WERI-Rb-1 (cell line): ENCODE data around the gene UGGT2.

Experiments used
- DNase-seq: peaks from one replicate; pipeline ENCODE4 v3.0.0-alpha.2; 2020
- H3K27ac ChIP-seq: fragments of 250-450 bp; sonication (Bioruptor Pico); 2 replicates; pipeline ENCODE4 v1.5.1; 2020; ENCODE audit warnings: mild to moderate bottlenecking, moderate library complexity
- H3K27me3 ChIP-seq: fragments of 250-450 bp; sonication (Bioruptor Pico); 2 replicates; pipeline ENCODE4 v1.5.1; 2021; ENCODE audit warnings: mild to moderate bottlenecking, low read depth, moderate library complexity; ENCODE audit not compliant: insufficient read depth, severe bottlenecking
- H3K36me3 ChIP-seq: fragments of 250-450 bp; sonication (Bioruptor Pico); 2 replicates; pipeline ENCODE4 v1.5.1; 2020; ENCODE audit warnings: mild to moderate bottlenecking, moderate library complexity
- H3K4me3 ChIP-seq: 2 replicates; pipeline ENCODE4 v1.5.1; 2011; ENCODE audit warnings: low read depth, mild to moderate bottlenecking, control low read depth, low read length
- H3K9me3 ChIP-seq: fragments of 250-450 bp; sonication (Bioruptor Pico); 2 replicates; pipeline ENCODE4 v1.5.1; 2021; ENCODE audit warnings: mild to moderate bottlenecking, moderate library complexity; ENCODE audit not compliant: severe bottlenecking
- CTCF ChIP-seq: IDR thresholded peaks from 2 replicates; pipeline ENCODE4 v1.5.1; 2011; ENCODE audit warnings: low read depth, mild to moderate bottlenecking, control low read depth, inconsistent platforms, low read length

Gene UGGT2

GRCh38 chr13:95842898-95843297 lies 210.3 kb downstream of the UGGT2 start:
- no peak for DNase-seq
- H3K27ac ChIP-seq: no peak overlapping the region
- no peaks in the 10 kb centered on the region; the same call in 1 of the 2 replicates for H3K36me3 ChIP-seq
- H3K27me3 ChIP-seq: no peaks in the 10 kb centered on the region
- no peak overlapping the region for H3K4me3 ChIP-seq
- peaks cover 8% of the 10 kb centered on the region for H3K9me3 ChIP-seq
- no peak for TF ChIP-seq CTCF

DNA sequence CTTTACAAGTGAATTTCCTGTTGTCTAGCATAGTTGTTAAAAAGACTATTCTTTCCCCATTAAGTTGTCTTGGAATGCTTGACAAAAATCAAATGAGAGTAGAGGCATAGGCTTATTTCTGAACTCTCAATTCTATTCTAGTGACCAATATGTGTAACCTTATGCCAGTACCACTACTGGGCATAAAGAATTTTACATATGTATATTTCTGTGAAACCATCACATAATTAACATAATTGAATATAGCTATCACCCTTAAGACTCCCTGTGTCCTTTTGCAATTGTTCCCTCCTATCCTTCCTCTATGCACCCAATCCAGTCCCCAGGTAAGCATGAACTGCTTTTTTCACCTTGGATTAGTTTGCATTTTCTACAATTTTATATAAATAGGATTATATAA lies 211.3 kb downstream of the UGGT2 start:
- Histone ChIP-seq H3K4me3 (no peak overlapping the region), H3K9me3 (peaks cover 8% of the 10 kb centered on the region), H3K27me3 (no peaks in the 10 kb centered on the region), H3K27ac (no peak overlapping the region), H3K36me3 (no peaks in the 10 kb centered on the region; the same call in 1 of the 2 replicates)
- no peak for DNase-seq
- no peak for TF ChIP-seq CTCF

DNA sequence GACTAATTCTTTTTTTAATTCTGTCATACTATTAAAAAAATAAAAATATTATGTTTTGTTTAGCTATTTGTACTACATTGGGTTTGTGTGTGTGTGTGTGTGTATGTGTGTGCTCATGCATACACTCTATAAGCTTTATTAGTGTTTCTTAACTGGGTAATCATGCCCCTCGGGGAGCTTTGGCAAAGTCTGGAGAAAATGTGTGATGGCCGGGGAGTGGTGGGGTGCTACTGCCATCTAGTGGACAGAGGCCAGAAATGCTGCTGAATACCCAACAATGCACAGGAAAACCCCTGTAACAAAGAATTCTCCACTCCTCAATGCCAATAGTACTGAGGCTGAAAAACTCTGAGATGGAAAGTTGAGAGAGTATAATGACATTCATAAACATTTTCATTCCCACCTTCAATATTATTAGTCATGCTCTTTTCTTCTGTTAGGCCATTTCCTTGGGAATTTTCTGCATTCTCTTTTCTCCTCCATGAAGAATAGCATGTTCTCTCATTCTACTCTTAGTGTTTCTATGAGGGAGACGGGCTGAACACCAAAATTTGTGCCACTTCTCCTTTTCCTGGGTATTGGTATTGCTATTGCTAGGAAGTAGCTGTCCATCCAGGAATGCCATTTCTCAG lies 219.0 kb downstream of the UGGT2 start:
- no peaks in the 10 kb centered on the region for H3K36me3 ChIP-seq
- no peak overlapping the region for H3K4me3 ChIP-seq
- DNase-seq: peak; percentile 77
- H3K27me3 ChIP-seq: no peaks in the 10 kb centered on the region
- TF ChIP-seq CTCF: peak; percentile 93
- H3K9me3 ChIP-seq: peaks cover 9% of the 10 kb centered on the region
- no peak overlapping the region for H3K27ac ChIP-seq

DNA sequence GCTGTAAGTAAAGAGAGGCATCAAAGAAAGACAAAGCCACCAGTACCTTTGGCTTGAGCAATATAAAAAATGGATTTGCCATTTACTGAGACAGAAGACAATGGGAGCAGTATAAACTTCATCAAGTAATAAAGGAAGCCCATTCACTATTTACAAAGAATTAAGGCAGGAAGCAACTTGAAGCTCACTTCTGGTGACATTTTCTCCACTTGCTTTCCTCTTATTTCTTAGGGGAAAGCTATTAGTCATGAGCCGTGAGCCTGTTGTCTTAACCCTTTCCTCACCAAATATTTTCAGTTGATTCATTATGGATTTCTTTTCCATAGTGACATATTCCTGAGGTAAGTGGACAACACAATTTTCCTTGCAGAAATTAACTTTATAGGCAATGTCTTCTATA lies 219.5 kb downstream of the UGGT2 start:
- no peaks in the 10 kb centered on the region for H3K36me3 ChIP-seq
- TF ChIP-seq CTCF: no peak
- no peak for DNase-seq
- H3K27ac ChIP-seq: no peak overlapping the region
- peaks cover 11% of the 10 kb centered on the region for H3K9me3 ChIP-seq
- H3K27me3 ChIP-seq: no peaks in the 10 kb centered on the region
- no peak overlapping the region for H3K4me3 ChIP-seq

- no peaks in the 10 kb centered on the region for H3K27me3 ChIP-seq
- TF ChIP-seq CTCF: no peak
- H3K4me3 ChIP-seq: no peak overlapping the region
- H3K36me3 ChIP-seq: no peaks in the 10 kb centered on the region
- peaks cover 11% of the 10 kb centered on the region for H3K9me3 ChIP-seq
- no peak overlapping the region for H3K27ac ChIP-seq
- no peak for DNase-seq
Measured at GRCh38 chr13:95833126-95833525, 220.1 kb downstream of the UGGT2 start.

- Histone ChIP-seq H3K4me3 (no peak overlapping the region), H3K36me3 (peaks cover 14% of the 10 kb centered on the region), H3K27ac (no peak overlapping the region), H3K9me3 (no peaks in the 10 kb centered on the region), H3K27me3 (no peaks in the 10 kb centered on the region)
- DNase-seq: no peak
- no peak for TF ChIP-seq CTCF
Measured at GRCh38 chr13:95822303-95822702, 230.9 kb downstream of the UGGT2 start.
